NCI-H128 (cell line): ENCODE data around the gene GAGE12J.
"Not testable (repeated sequence)": the region's sequence is repeated elsewhere in the genome, so short reads cannot be mapped to it uniquely, and the experiment has no call there.

Source experiments
- DNase-seq: peaks from one replicate; lab custom pipeline; 2025; ENCODE audit not compliant: unreplicated experiment; lab: John Stamatoyannopoulos, UW

GAGE12J gene, protein sequence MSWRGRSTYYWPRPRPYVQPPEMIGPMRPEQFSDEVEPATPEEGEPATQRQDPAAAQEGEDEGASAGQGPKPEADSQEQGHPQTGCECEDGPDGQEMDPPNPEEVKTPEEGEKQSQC

DNA sequence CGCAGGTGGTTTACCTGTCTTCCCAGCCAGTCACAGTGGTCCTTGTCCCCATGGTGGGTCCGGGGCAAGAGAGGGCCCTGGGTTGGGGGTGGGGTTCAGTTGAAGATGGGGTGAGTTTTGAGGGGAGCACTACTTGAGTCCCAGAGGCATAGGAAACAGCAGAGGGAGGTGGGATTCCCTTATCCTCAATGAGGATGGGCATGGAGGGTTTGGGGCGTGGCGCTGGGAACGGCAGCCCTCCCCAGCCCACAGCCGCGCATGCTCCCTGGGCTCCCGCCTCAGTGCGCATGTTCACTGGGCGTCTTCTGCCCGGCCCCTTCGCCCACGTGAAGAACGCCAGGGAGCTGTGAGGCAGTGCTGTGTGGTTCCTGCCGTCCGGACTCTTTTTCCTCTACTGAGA is at the start of gene GAGE12J:
GAGE12J (plus strand) TSS at position 301 of the 400 bp plus-strand sequence. CDS start 1,157 bp downstream, outside the sequence.
- not testable (repeated sequence) for DNase-seq

DNA sequence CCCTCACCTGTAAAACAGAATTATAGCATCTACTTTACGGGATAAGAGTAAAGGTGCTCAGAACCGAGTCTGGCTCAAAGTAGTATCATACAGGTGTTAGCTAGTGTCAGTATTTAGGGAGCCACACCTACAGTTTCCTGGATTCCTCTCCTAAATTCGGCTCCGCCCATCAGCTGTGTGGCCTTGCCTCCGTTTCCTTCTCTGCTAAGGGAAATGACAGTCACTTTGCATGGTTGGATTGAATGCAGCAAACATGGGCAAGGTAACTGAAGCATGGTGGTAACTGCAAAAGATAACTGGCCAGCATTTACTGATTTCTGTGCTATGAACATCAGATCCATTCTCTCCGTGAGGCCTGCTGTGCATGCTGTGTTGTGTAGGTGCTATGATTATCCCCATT is 49.4 kb upstream of the GAGE12J start:
- no peak for DNase-seq

DNA sequence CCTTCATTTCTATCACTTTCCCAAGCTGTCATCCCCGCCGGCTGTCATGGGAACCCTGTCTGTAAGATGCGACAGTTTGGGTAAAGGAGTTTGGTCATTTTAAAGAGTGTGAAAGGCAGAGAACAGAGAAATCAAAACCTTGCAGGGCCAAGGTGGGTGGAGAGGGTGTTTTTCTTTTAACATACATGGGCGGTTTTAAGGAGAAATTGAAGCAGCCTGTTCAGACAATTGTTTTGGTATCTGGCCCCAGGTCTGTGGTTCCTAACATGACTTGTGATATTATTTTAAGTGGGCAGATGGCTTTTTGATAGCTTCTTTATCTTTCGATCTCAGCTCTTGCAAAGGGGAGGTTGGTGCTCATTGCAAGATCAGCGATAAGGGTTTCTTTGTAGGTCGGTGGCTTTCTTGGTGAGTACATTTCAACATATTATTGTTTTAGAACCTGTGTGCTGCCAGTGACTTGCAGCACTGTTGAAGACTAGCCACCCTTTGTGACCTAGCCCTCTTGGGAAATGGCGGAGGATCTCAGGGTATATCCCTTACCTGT is 48.6 kb upstream of the GAGE12J start:
- no peak for DNase-seq

DNA sequence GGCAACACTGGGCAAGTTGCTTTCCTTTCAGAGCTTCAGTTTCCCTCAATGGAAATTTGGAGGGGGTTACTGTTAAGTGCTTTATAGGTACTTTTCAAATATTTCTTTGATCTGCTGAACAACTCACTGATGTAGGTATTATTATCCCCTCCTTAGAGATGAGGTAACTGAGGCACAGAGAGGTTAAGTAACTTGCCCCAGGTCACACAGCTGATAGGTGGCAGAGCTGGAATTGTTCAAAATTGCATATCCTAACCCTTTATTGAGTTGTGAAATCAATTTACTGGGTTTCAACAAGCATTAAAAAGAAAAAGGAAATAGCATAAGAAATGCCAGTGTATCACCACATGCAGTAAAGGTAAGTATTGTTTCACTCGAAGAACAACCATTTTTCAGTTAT is 45.6 kb upstream of the GAGE12J start:
- no peak for DNase-seq

DNA sequence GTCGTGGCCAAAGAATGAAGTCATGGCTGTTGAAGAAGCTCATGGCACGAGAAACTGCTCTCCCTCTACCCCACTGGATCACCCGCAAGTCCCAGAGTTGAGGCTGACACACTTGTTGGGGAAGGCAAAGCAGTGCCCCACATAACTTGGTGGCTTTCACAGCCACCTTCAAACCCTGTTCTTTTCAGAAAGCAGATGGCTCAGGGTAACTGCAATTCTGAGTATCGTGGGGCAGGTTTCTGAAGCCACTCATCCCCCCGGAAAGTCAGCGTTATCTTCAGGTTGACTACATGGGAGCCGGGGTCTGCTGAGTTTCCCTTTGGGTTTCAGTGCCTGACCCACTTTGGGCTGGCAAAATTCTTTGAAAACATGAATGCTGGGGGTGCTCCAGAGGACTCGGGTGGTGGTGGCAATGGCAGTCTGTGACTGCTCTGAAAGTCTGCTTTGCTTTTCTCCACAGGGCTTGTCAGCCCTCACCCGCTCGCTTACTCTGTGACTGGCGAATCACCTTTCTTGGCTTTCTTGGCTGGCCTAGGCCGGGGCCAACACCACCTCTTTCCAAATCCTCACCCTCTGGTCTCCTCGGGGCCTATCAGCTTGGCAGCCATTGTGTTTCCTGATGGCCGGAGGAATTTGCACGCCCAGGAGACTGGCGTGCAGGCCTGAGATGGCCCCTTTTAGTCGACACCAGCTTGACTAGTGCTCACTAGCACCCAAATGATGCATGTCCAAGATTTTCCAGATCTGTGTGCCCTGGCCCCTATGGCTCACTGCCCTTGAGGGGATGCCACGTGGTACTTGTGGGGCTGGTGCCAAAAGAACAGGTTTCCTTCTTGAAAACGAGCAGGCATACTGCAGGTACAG is 44.9 kb upstream of the GAGE12J start:
- DNase-seq, result no peak

DNA sequence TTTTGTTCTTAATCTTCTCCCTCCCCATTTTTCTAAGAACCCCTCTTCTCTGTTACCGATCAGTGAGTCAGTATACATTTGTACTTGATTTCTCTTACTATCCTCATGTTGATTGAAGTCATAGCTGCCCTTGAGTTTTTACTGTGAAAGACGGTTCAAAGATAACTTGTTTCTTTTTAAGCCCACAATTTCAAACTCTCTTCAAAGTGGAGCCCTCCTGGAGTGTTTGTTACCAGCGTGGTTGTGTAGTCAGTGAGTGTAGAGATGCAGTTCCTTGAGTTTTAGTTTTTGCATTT is 44.4 kb upstream of the GAGE12J start:
- no peak for DNase-seq

DNA sequence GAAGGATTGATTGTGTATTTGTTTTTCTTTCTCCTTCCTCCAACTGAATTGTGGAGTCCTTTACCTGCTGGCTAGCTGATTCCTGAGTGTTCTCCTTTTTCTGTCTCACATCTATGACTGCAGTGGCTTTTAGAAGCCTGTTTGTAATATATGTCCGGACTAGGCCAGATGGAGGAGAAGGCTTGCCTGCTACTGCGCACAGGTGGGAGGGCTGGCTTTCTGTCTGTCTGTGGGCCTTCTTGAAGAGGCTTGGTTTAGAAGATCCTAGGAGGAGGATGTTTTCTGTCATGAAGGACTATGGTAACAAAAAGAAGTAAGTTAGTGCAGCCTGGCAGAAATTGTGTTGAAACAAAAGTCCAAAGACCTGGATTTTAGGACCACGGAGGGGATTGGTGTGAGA is 43.8 kb upstream of the GAGE12J start:
- no peak for DNase-seq

DNA sequence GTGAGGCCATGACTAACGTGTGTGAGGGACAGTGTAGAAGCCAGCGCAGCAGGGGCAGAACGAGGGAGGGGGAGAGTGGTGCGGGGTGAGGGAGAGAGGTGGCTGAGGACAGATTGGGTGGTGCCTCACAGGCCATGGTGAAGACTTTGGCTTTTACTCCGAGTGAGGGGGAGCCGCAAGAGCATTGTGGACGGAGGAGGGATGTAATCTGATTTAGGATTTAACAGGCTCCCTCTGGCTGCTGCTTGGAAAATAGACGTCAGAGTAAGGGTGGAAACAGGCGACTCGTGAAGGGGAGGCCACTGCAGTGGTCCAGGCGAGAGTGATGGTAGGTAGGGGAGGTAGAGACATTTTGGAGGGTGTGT is 39.2 kb upstream of the GAGE12J start:
- no peak for DNase-seq

DNA sequence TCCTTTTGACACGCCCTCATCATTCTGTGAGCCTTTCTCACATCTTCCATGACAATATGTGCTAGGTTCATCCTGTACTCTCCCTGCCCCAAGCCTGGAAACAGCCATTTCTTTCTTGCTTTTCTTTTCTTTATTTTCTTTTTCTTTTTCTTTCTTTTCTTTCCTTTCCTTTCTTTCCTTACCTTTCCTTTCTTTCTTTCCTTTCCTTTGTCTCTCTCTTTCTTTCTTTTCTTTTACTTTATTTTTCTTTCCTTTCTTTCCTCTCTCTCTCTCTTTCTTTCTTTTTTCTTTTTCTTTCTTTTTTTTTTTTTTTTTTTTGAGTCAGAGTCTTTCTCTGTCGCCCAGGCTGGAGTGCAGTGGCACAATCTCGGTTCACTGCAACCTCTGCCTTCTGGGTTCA is 37.6 kb upstream of the GAGE12J start:
- DNase-seq, result no peak

DNA sequence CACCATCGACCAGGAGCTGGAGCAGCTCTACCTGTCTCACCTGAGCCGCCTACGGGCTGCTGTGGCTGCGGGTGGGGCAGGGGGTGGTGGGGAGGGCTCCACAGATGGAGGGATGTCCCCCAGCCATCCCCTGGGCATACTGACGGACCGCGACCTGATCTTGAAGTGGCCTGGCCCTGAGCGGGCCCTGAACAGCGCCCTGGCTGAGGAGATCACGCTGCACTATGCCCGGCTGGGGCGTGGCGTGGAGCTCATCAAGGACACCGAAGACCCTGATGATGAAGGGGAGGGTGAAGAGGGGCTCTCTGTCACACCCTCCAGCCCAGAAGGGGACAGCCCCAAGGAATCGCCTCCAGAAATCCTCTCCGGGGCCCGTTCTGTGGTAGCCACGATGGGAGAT is 35.7 kb upstream of the GAGE12J start:
- DNase-seq, result no peak

DNA sequence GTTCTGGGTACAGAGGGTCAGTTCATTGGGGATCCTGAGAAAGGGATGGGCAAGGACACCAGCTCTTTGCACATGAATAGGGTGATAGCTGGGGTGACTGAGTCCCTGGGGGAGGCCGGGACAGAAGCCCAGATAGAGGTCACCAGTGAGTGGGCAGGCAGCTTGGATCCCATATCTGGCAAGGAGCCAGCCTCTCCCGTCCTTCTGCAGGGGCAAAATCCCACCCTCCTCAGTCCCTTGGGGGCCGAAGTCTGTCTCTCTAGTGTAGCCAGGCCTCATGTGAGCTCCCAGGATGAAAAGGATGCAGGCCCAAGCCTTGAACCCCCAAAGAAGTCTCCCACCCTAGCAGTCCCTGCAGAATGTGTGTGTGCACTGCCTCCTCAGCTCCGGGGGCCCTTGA is 35.3 kb upstream of the GAGE12J start:
- no peak for DNase-seq

DNA sequence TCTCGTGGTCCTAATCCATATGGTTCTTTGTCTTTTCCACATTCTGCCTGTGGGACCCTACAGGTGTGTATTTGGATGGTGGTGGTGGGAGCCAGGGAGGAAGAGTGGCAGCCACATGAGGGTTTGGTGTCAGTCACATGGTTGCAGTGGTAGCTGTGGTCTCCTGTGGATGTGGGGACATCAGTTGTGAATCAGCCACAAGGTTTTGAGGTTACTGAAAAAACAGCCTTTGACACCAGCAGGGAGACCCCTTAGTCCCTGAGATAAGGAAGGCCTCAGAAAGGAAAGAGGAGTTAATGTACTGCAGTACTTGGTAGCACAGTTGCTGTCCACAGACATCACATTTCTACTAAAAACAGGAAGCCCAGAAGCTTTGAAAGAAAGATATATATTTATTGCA is 34.2 kb upstream of the GAGE12J start:
- DNase-seq, result no peak

DNA sequence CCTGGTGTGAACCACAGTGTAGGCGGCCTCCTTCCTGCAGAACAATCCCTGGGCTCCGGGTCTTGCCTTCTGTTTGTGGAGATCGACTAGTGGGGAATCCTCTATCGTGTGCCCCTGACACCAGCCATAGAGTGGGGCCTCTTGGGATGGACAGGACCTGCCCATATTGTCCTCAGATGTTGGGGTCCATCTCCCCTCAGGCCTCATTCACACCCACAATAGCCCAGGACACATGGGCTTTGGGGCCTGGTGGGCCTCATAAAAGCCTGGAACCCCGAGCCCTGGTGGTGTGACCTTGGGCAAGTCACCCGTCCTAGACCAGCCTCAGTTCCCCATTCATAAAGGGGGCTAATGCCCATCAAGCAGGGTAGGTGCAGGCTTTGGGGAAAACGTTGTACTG is 31.6 kb upstream of the GAGE12J start:
- no peak for DNase-seq

DNA sequence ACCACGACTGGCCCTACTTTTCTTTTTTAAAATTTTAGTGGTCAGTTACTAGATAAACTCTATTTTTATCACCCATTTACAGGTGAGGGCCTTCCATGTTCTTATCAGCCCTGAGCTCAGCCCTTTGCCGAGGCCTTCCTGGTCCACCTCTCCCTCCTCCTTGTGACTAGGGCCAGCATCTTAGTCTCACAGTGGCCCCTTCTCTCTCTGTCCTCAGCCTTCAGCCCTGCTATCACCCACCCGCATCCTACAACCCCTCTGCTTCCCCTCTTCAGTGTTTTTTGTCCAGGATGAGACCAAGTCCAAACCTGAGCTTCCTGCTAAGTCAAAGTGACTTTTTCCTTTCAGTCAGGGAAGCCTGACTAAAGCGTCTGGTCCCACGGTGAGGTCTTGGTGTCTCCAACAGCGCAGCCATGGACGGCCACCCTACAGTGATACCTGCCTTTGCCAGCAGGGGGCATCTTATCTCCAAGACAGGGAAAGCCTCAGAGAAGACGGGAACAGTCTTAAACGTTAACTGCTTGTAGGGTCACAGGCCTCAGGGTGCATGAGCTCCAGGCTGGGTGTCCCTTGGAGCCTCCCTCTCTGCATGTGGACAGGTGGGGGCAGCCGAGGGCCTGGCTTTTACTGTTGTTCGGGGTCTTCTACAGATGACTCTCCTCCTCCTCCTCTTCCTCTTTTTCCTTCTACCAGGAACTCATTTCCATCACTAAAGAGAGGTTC is 30.1 kb upstream of the GAGE12J start:
- no peak for DNase-seq

DNA sequence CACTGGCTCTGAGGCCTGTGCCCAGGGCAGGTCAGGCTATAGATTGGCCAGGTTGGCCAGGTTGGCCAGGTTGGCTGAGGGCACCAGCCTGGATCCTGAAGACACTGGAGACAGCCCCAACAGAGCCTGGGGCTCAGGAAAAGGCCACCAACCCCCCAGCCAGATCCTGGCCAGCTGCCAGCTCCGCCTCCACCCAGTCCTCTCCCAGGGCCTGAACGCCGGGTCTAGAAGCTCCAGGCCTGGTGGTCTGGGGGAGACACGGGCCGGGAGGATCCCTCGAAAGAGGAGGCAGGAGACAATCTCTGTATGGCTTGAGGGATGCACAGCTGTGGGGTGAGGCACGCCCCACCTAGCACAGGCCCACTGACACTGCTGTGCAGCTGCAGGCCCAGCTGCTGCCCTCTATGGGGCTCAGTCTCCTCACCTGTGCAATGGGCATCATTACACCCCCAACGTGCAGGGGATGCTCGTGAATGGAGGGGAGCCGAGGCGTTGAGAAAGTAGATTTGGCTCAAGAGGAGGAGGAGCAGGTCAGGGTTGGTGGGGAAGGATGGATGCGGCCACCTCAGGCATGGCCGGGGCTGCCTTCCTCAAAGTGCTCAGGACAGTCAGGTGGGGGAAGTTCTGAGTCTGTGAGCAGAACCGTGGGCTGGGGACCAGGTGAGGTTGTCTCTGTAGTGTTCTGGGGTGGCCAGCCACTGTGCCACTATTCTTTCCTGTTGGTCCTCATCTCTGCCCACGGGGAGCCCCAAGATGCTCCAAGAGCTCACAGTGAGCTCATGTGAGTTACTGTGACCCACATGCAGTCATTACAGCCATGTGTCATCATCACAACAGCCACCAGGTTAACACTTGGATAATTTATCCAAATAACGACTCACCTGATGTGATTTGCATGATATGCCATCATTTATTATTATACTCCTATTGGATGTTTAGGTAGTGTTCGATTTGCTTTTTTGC is 29.2 kb upstream of the GAGE12J start:
- DNase-seq, result no peak

DNA sequence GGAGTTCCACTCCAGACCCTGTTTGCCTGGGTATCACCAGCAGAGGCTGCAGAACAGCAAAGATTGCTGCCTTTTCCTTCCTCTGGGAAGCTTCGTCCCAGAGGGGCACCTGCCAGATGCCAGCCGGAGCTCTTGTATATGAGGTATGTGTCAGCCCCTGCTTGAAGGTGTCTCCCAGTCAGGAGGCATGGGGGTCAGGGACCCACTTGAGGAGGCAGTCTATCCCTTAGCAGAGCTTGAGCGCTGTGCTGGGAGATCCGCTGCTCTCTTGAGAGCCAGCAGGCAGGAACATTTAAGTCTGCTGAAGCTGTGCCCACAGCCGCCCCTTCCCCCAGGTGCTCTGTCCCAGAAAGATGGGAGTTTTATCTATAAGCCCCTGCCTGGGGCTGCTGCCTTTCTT is 22.5 kb upstream of the GAGE12J start:
- not testable (repeated sequence) for DNase-seq

DNA sequence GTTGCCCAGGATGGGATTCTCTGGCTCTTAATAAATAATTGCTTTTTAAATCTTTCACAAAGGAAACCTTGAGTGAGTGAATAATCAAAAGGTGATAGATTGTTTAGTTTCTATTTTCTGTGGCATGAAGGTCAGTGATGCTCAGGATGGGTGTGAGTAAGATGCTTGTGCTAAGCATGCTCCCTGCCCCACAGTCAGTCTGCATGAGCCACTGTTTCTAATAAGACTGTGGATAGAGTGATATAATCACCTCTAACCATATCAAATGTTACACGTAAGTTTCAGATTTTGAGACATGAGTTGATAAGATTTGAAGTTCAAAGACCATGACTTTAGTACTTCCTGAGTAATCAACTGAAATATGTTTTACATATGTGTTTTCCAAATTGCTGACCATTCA is 21.1 kb upstream of the GAGE12J start:
- no peak for DNase-seq

DNA sequence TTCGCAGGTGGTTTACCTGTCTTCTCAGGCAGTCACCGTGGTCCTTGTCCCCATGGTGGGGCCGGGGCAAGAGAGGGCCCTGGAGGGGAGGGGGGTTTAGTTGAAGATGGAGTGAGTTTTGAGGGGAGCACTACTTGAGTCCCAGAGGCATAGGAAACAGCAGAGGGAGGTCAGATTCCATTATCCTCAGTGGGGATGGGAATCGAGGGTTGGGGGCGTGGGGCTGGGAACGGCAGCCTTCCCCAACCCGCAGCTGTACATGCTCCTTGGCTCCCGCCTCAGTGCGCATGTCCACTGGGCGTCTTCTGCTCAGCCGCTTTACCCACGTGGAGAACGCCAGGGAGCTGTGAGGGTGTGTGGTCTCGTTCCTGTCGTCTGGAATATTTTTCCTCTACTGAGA is 18.5 kb upstream of the GAGE12J start, which contains the start of gene GAGE10:
GAGE10 (plus strand) TSS at position 301 of the 400 bp plus-strand sequence. CDS start 1,214 bp downstream, outside the sequence.
- DNase-seq, result no peak

DNA sequence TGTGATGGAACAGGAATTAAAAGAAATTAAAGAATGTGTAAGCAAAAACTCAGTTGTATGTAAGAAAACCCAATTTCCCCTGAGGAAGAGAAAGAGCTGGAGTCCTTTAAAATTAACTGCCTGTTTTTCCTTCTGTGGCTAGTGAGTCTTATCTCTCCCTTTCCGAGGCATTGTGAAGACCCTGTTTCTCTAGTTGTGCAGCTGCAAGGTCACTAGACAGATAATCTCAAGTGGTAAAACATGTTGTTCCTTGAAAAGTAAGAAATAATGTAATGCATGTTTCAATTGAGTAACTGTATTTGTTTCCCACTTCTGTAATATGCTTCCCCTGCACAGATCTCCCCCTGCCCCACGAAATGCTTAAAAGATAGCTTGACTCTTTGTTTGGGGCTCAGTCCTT is 14.1 kb upstream of the GAGE12J start:
- not testable (repeated sequence) for DNase-seq

DNA sequence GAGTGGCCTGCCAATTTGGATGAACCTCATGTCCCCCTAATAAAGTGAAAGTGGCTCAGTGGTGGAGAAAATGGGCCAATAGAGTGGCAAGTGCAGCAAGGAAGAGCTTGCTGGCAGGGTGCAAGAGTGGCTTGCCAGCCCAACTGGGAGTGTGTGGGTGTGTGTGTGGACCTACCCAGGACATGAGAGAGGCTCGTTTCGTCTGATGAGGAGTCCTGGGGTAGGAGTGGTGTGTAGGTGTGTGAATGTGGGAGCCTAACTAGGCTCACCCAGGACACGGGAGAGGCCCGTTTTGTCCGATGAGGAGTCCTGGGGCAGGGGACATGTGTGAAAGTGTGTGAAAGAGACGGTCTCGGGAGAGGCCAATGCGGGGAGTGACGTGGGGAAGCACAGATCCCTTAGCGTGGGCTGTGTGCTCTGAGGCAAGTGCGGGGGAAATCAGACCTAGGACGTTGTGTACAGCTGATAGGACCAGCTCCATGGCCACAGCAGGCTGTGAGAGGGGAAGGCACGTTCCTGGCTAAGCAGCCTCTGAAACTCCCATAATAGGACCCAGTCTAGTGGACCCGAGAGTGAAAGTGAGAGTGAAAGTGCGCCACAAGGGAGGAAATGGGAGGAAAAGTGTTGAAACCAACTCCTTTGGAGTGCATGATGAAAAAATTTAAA is 13.1 kb upstream of the GAGE12J start:
- DNase-seq, result no peak
